ENCODE data around the gene KCNG2. TPM values are rescaled to one million over a fixed set of nuclear protein-coding genes. Genes with fewer than 3 reads are reported as not detected.

The KCNG2 gene
- total and polyA plus RNA-seq, 2 of the 4 experiments (the other 2 are of a cell fraction), result not detected

DNA sequence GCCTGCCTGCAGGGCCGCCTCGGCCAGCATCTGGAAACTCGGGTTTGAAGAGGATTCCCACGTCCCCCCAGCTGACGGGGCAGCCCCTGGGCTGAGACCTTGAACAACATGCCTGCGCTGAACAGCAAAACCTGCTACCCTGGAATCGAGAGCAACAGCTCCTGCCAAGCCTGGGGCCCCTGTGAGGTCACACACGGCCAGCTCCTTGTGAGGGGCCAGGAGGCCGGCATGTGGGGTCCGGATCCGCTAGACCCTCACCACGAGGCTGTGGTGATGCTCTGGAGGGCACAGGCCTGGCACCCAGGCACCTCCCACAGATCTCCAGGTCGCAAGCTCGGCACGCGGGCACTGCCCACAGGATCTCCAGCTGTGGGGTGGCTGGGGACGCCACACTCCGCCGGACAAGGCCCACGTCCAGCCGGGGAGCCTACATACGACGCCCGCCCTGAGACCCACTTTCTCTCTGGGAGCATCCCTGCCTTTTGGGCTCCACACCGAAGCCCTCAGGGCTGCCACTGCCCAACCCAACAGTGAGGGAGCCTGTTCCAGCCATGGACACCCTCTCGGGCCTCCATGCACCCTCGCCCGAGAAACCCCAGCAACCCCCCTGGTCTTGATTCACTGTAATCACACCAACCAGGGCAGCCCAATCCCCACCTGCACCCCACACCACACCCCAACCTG, 119.6 kb downstream of the KCNG2 start (continued):
- TF ChIP-seq, protein P1, sequence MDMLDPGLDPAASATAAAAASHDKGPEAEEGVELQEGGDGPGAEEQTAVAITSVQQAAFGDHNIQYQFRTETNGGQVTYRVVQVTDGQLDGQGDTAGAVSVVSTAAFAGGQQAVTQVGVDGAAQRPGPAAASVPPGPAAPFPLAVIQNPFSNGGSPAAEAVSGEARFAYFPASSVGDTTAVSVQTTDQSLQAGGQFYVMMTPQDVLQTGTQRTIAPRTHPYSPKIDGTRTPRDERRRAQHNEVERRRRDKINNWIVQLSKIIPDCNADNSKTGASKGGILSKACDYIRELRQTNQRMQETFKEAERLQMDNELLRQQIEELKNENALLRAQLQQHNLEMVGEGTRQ (IDR thresholded peaks at IDR 0.05; ENCODE audit: low read depth, low read length), result no peak
- TF ChIP-seq CEBPB (IDR thresholded peaks at IDR 0.05; ENCODE audit: low read depth, low read length), result no peak

DNA sequence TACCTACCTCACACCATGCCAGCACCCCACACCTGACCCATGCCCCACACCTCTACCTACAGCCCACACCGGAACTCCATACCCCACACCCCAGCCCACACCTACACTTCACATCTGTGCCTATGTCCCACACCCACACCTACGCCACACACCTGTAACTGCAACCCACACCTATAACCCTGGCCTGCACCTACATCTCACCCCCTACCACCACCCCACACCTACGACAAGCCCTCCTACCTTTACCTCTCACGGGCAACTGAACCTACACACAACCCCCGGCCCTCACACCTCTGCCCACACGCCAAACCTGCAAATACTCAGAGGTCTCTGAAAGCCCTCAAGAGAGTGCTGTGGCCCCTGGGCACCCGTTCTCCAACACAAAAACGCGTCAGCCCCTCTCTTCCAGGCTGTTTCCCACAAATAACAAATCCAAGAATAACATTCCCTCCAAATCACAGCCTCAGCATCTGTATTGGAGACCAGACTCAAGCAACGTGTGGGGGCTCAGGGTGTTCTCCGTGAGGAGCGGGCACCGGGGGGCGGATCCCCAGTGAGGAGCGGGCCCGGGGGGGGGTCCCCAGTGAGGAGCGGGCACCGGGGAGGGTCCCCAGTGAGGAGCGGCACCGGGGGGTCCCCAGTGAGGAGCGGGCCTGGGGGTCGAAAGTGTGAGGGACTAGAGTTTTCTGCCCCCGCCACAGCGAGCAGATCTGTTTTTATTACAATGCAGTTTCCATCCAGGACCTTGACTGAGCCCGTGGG, 120.3 kb downstream of the KCNG2 start:
- TF ChIP-seq RAD21 (IDR thresholded peaks at IDR 0.05; ENCODE audit: low read length) (no peak), FOS (IDR thresholded peaks at IDR 0.05; ENCODE audit: low read depth, low read length) (no peak), SMC3 (IDR thresholded peaks at IDR 0.05; ENCODE audit: low read depth, low read length) (no peak), BHLHE40 (IDR thresholded peaks at IDR 0.05; ENCODE audit: low read depth, low read length) (no peak), MAFK (IDR thresholded peaks at IDR 0.05; ENCODE audit: low read depth, low read length) (no peak), NFE2L2 (IDR thresholded peaks at IDR 0.05; ENCODE audit: low read depth, low read length) (no peak), POLR2A (IDR thresholded peaks at IDR 0.05; ENCODE audit: low read depth, low read length) (no peak), MAZ (IDR thresholded peaks at IDR 0.05; ENCODE audit: borderline replicate concordance, low read depth, low read length) (no peak), RCOR1 (IDR thresholded peaks at IDR 0.05; ENCODE audit: insufficient replicate concordance, low read length) (no peak)
- dilution Hi-C loops (cut with HindIII; ENCODE audit: low sequenced_read_pairs, unreplicated experiment), result no loop called here
- Histone ChIP-seq H3K9me3 (ENCODE audit: control insufficient read depth, insufficient read depth, low read length) (peaks cover 11% of the 10 kb centered on the region; the same call in 1 of the 2 replicates), H4K8ac (ENCODE audit: low read depth in 2 of 2, low read length in 2 of 2) (no peak overlapping the region), H2BK15ac (ENCODE audit: low read depth, low read length) (no peak overlapping the region), H3K4ac (ENCODE audit: low read depth, low read length) (no peak overlapping the region), H2AK9ac (replicated peaks; ENCODE audit: low read depth, low read length, poor library complexity) (no peak overlapping the region), H2BK5ac (ENCODE audit: low read depth, low read length, poor library complexity, severe bottlenecking) (no peak overlapping the region), H3K4me3 (ENCODE audit: insufficient read depth, low read depth, low read length) (no peak overlapping the region), H3K9me1 (ENCODE audit: insufficient read depth, low read length) (0 out of 2 replicates have a peak, but pooled peaks cover 2% of the 10 kb centered on the region), H3K4me1 (ENCODE audit: control insufficient read depth, insufficient read depth, low read length) (no peaks in the 10 kb centered on the region), H2AFZ (replicated peaks; ENCODE audit: low read length, poor library complexity) (no peak overlapping the region), H4K5ac (ENCODE audit: low read depth, low read length) (no peak overlapping the region), H2BK20ac (ENCODE audit: low read depth, low read length) (no peak overlapping the region), H3K14ac (replicated peaks; ENCODE audit: low read depth, low read length) (no peak overlapping the region), H4K20me1 (ENCODE audit: insufficient read depth, low read length) (peaks cover 12% of the 10 kb centered on the region; the same call in 1 of the 2 replicates), H2AK5ac (ENCODE audit: low read depth, low read length) (no peak overlapping the region), H3K18ac (ENCODE audit: low read depth, low read length) (no peak overlapping the region), H3K4me2 (ENCODE audit: low read depth, low read length) (no peak overlapping the region), H3K9ac (ENCODE audit: low read depth, low read length) (no peak overlapping the region), H3K36me3 (ENCODE audit: control insufficient read depth, insufficient read depth, low read length) (peaks cover 53% of the 10 kb centered on the region), H3K27me3 (ENCODE audit: control insufficient read depth, insufficient read depth, low read length) (no peaks in the 10 kb centered on the region), H4K91ac (ENCODE audit: insufficient read depth, low read depth, low read length) (no peak overlapping the region), H3K27ac (ENCODE audit: insufficient read depth, low read length) (no peak overlapping the region), H3K23ac (ENCODE audit: low read depth, low read length) (no peak overlapping the region), H3K79me1 (ENCODE audit: low read depth in 1 of 2, low read length in 2 of 2) (peaks cover 10 to 25% of the 10 kb centered on the region in 2 experiments; a peak in 3 of 4 replicates), H3K56ac (ENCODE audit: extremely low read depth, insufficient read depth, low read length) (no peak overlapping the region), H2BK120ac (ENCODE audit: low read depth, low read length) (no peak overlapping the region)
- CTCF ChIA-PET, result no interaction called here
- ATAC-seq (ENCODE audit: low read depth) (no peak), DNase-seq (no peak)
- POLR2A ChIA-PET (ENCODE audit: unreplicated experiment), result no interaction called here
- intact Hi-C loops (cut with micrococcal nuclease), result no loop called here
- WGBS, 2 experiments (ENCODE audit: extremely low coverage in 2 of 2, insufficient read length in 1 of 2), result 93% methylated on average over 11 of the region's 25 CpGs; no CpG with 5 or more reads in 1 of the 2 experiments
- in situ Hi-C loops (cut with MboI; ENCODE audit: low sequenced_read_pairs), result no loop called here
- no TSS peak for BruUV-seq (replicated peaks)

Measured in IMR-90 (cell line).